Spleen (tissue), 7 donors: Measurements from ENCODE around the gene TSNAX.
A peak's percentile ranks its signal among the peaks of the same experiment; 100 is the strongest.

Source experiments
- POLR2A ChIP-seq, 3 donors: fragments of 450-650 bp; IDR thresholded peaks; one replicate each; pipeline ENCODE4 v1.5.1; 2017; ENCODE audit warnings: antibody characterized with exemption in 3 of 3, mild to moderate bottlenecking in 1 of 3
- TF ChIP-seq, protein P1 (sequence below), 11 experiments: fragments of 200-600 bp in 7 of 11; fragments of 450-650 bp in 4 of 11; sonication (generic) in 4 of 11; IDR thresholded peaks in 8 of 11; conservative IDR thresholded peaks in 3 of 11; 1 replicate in 7 of 11; 2 replicates in 4 of 11; pipeline versions ENCODE4 v1.4.0 to v1.8.0; 2016 to 2021; ENCODE audit warnings: antibody characterized with exemption in 11 of 11, inconsistent platforms in 4 of 11, mild to moderate bottlenecking in 1 of 11
- donor health status: DM: no; HTN: no; CAD: no; lungs with moderate emphysema.
- donor health status: DM: no; HTN: no; CAD: no.
- donor health status: DM: no; HTN: no; CAD: no.

GRCh38 chr1:231590453-231591198, 62.2 kb downstream of the TSNAX start:
- TF ChIP-seq, protein P1, sequence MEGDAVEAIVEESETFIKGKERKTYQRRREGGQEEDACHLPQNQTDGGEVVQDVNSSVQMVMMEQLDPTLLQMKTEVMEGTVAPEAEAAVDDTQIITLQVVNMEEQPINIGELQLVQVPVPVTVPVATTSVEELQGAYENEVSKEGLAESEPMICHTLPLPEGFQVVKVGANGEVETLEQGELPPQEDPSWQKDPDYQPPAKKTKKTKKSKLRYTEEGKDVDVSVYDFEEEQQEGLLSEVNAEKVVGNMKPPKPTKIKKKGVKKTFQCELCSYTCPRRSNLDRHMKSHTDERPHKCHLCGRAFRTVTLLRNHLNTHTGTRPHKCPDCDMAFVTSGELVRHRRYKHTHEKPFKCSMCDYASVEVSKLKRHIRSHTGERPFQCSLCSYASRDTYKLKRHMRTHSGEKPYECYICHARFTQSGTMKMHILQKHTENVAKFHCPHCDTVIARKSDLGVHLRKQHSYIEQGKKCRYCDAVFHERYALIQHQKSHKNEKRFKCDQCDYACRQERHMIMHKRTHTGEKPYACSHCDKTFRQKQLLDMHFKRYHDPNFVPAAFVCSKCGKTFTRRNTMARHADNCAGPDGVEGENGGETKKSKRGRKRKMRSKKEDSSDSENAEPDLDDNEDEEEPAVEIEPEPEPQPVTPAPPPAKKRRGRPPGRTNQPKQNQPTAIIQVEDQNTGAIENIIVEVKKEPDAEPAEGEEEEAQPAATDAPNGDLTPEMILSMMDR (IDR thresholded peaks at IDR 0.05 in 8 of 11, conservative IDR thresholded peaks at IDR 0.05 in 3 of 11): peak; percentile 41 to 79 (median 69)
- TF ChIP-seq POLR2A (IDR thresholded peaks at IDR 0.05): no peak
